Measurements from ENCODE around the gene WNT2B. TPM values are rescaled to one million over a fixed set of nuclear protein-coding genes. Genes with fewer than 3 reads are reported as not detected.

Gene WNT2B
- polyA plus RNA-seq, 1 donor, result 4.5 TPM

- DNase-seq, result no peak
Observed at GRCh38 chr1:112504661-112505399, 3.9 kb upstream of the WNT2B start.

- no peak for DNase-seq
Observed at GRCh38 chr1:112505400-112505785, 3.4 kb upstream of the WNT2B start.

GRCh38 chr1:112505878-112506277 is 2.9 kb upstream of the WNT2B start:
- no peak for DNase-seq

- no peak for DNase-seq
Observed at GRCh38 chr1:112506306-112506705, 2.5 kb upstream of the WNT2B start.

GRCh38 chr1:112506731-112507130 is 2.0 kb upstream of the WNT2B start:
- no peak for DNase-seq

- DNase-seq, result no peak
Observed at GRCh38 chr1:112507336-112507735, 1.4 kb upstream of the WNT2B start.

- no peak for DNase-seq
Observed at GRCh38 chr1:112507921-112508277, 866 bp upstream of the WNT2B start.

GRCh38 chr1:112509005-112509659 is 367 bp downstream of the WNT2B start:
- DNase-seq, result no peak

GRCh38 chr1:112509660-112510178 is 954 bp downstream of the WNT2B start:
- no peak for DNase-seq

- DNase-seq, result no peak
Observed at GRCh38 chr1:112510340-112510739, 1.6 kb downstream of the WNT2B start.

- DNase-seq, result no peak
Observed at GRCh38 chr1:112511897-112512296, 3.1 kb downstream of the WNT2B start.

GRCh38 chr1:112513112-112513870 is 4.5 kb downstream of the WNT2B start:
- DNase-seq, result no peak

- DNase-seq, result no peak
Observed at GRCh38 chr1:112514901-112515300, 6.1 kb downstream of the WNT2B start.

- DNase-seq, result no peak
Observed at GRCh38 chr1:112515311-112516009, 6.7 kb downstream of the WNT2B start.

- no peak for DNase-seq
Observed at GRCh38 chr1:112516141-112516540, 7.4 kb downstream of the WNT2B start.

GRCh38 chr1:112517231-112517630 is 8.5 kb downstream of the WNT2B start:
- no peak for DNase-seq

GRCh38 chr1:112517646-112518045 is 8.9 kb downstream of the WNT2B start:
- DNase-seq, result no peak

- DNase-seq, result no peak
Observed at GRCh38 chr1:112518186-112518585, 9.4 kb downstream of the WNT2B start.

GRCh38 chr1:112520166-112520565 is 11.4 kb downstream of the WNT2B start:
- DNase-seq, result no peak

- DNase-seq, result no peak
Observed at GRCh38 chr1:112522621-112523020, 13.9 kb downstream of the WNT2B start.

- DNase-seq, result no peak
Observed at GRCh38 chr1:112524251-112524650, 15.5 kb downstream of the WNT2B start.

- DNase-seq, result no peak
Observed at GRCh38 chr1:112524986-112525385, 16.2 kb downstream of the WNT2B start.

All from left kidney (tissue), 2 donors.